Adipocyte (in vitro differentiated cells): Measurements from ENCODE around the gene TAS2R60.
A peak's percentile ranks its signal among the peaks of the same experiment; 100 is the strongest.

Experiments
- DNase-seq: peaks from one replicate; pipeline ENCODE4 v3.0.0-alpha.2; 2015; ENCODE audit warnings: low read depth
- H3K27me3 ChIP-seq: replicated peaks from 2 replicates; pipeline ENCODE4 v1.7.0; 2013; ENCODE audit warnings: mild to moderate bottlenecking, low read length, moderate library complexity; ENCODE audit not compliant: control insufficient read depth, insufficient read depth
- H3K36me3 ChIP-seq: 2 replicates; pipeline ENCODE4 v1.7.0; 2013; ENCODE audit warnings: low read length, mild to moderate bottlenecking, moderate library complexity; ENCODE audit not compliant: control insufficient read depth, insufficient read depth, severe bottlenecking
- H3K4me1 ChIP-seq: 2 replicates; pipeline ENCODE4 v1.7.0; 2013; ENCODE audit warnings: mild to moderate bottlenecking, low read length, moderate library complexity; ENCODE audit not compliant: control insufficient read depth, insufficient read depth
- H3K4me3 ChIP-seq: 2 replicates; pipeline ENCODE4 v1.7.0; 2013; ENCODE audit warnings: mild to moderate bottlenecking, low read length, moderate library complexity
- H3K9ac ChIP-seq: 2 replicates; pipeline ENCODE4 v1.7.0; 2013; ENCODE audit warnings: mild to moderate bottlenecking, low read length, moderate library complexity
- H3K9me3 ChIP-seq: 2 replicates; pipeline ENCODE4 v1.7.0; 2013; ENCODE audit warnings: mild to moderate bottlenecking, low read length, moderate library complexity; ENCODE audit not compliant: control insufficient read depth

Gene TAS2R60

GRCh38 chr7:143429770-143430698, 13.2 kb upstream of the TAS2R60 start:
- Histone ChIP-seq H3K36me3 (no peaks in the 10 kb centered on the region), H3K27me3 (no peaks in the 10 kb centered on the region), H3K9ac (peak overlapping the region; percentile 1), H3K4me1 (peaks cover 19% of the 10 kb centered on the region), H3K4me3 (no peak overlapping the region), H3K9me3 (no peaks in the 10 kb centered on the region)
- no peak for DNase-seq

- Histone ChIP-seq H3K36me3 (no peaks in the 10 kb centered on the region), H3K4me1 (peaks cover 24% of the 10 kb centered on the region), H3K4me3 (no peak overlapping the region), H3K9ac (no peak overlapping the region), H3K9me3 (no peaks in the 10 kb centered on the region), H3K27me3 (no peaks in the 10 kb centered on the region)
- no peak for DNase-seq
Observed at GRCh38 chr7:143431109-143431508, 12.1 kb upstream of the TAS2R60 start.

GRCh38 chr7:143433759-143434158, 9.5 kb upstream of the TAS2R60 start:
- Histone ChIP-seq H3K36me3 (no peaks in the 10 kb centered on the region), H3K4me1 (peaks cover 24% of the 10 kb centered on the region), H3K4me3 (no peak overlapping the region), H3K9me3 (no peaks in the 10 kb centered on the region), H3K27me3 (no peaks in the 10 kb centered on the region), H3K9ac (no peak overlapping the region)
- no peak for DNase-seq

- Histone ChIP-seq H3K4me3 (peak overlapping the region; percentile 44), H3K9ac (no peak overlapping the region), H3K27me3 (no peaks in the 10 kb centered on the region), H3K9me3 (no peaks in the 10 kb centered on the region), H3K4me1 (peaks cover 22% of the 10 kb centered on the region), H3K36me3 (no peaks in the 10 kb centered on the region)
- DNase-seq: no peak
Observed at GRCh38 chr7:143434660-143435059, 8.6 kb upstream of the TAS2R60 start.

- no peak overlapping the region for H3K9ac ChIP-seq
- peaks cover 16% of the 10 kb centered on the region for H3K4me1 ChIP-seq
- H3K27me3 ChIP-seq: no peaks in the 10 kb centered on the region
- H3K4me3 ChIP-seq: no peak overlapping the region
- H3K9me3 ChIP-seq: no peaks in the 10 kb centered on the region
- no peaks in the 10 kb centered on the region for H3K36me3 ChIP-seq
- DNase-seq: no peak
Observed at GRCh38 chr7:143435266-143435665, 8.0 kb upstream of the TAS2R60 start.

GRCh38 chr7:143436325-143436946, 6.8 kb upstream of the TAS2R60 start:
- Histone ChIP-seq H3K9me3 (no peaks in the 10 kb centered on the region), H3K4me3 (no peak overlapping the region), H3K27me3 (no peaks in the 10 kb centered on the region), H3K4me1 (peaks cover 8% of the 10 kb centered on the region), H3K36me3 (no peaks in the 10 kb centered on the region), H3K9ac (no peak overlapping the region)
- no peak for DNase-seq

- Histone ChIP-seq H3K4me1 (peaks cover 8% of the 10 kb centered on the region), H3K4me3 (no peak overlapping the region), H3K9me3 (no peaks in the 10 kb centered on the region), H3K9ac (no peak overlapping the region), H3K27me3 (no peaks in the 10 kb centered on the region), H3K36me3 (no peaks in the 10 kb centered on the region)
- DNase-seq: no peak
Observed at GRCh38 chr7:143437578-143437977, 5.7 kb upstream of the TAS2R60 start.

- Histone ChIP-seq H3K9ac (no peak overlapping the region), H3K36me3 (no peaks in the 10 kb centered on the region), H3K27me3 (no peaks in the 10 kb centered on the region), H3K9me3 (no peaks in the 10 kb centered on the region), H3K4me3 (no peak overlapping the region), H3K4me1 (peaks cover 6% of the 10 kb centered on the region)
- no peak for DNase-seq
Observed at GRCh38 chr7:143439866-143440265, 3.4 kb upstream of the TAS2R60 start.

- DNase-seq: no peak
- Histone ChIP-seq H3K9me3 (no peaks in the 10 kb centered on the region), H3K36me3 (no peaks in the 10 kb centered on the region), H3K4me3 (no peak overlapping the region), H3K4me1 (no peaks in the 10 kb centered on the region), H3K27me3 (no peaks in the 10 kb centered on the region), H3K9ac (no peak overlapping the region)
Observed at GRCh38 chr7:143444063-143444782, 970 bp downstream of the TAS2R60 start.

GRCh38 chr7:143444785-143445184, 1.5 kb downstream of the TAS2R60 start:
- no peaks in the 10 kb centered on the region for H3K27me3 ChIP-seq
- no peaks in the 10 kb centered on the region for H3K4me1 ChIP-seq
- H3K36me3 ChIP-seq: no peaks in the 10 kb centered on the region
- H3K9me3 ChIP-seq: no peaks in the 10 kb centered on the region
- H3K4me3 ChIP-seq: no peak overlapping the region
- DNase-seq: no peak
- H3K9ac ChIP-seq: no peak overlapping the region

GRCh38 chr7:143447466-143447865, 4.2 kb downstream of the TAS2R60 start:
- Histone ChIP-seq H3K36me3 (no peaks in the 10 kb centered on the region), H3K4me3 (no peak overlapping the region), H3K9me3 (no peaks in the 10 kb centered on the region), H3K4me1 (no peaks in the 10 kb centered on the region), H3K9ac (no peak overlapping the region), H3K27me3 (no peaks in the 10 kb centered on the region)
- DNase-seq: no peak
